GM12891 (cell line): ENCODE data around the gene SLC66A2.

Source experiments
- DNase-seq: peaks from one replicate; pipeline ENCODE4 v3.0.0; 2011; ENCODE audit warnings: low spot score; ENCODE audit not compliant: insufficient read length
- FAIRE-seq: peaks from 2 replicates; lab custom pipeline; 2011; peaks lifted over from hg19 to GRCh38; lab: Jason Lieb, UNC
- PAX5 ChIP-seq: IDR thresholded peaks from 2 replicates; pipeline ENCODE4 v1.6.1; 2011; ENCODE audit warnings: low read length, moderate library complexity, mild to moderate bottlenecking; ENCODE audit not compliant: insufficient read depth, severe bottlenecking
- POLR2A ChIP-seq: IDR thresholded peaks from 2 replicates; pipeline ENCODE4 v1.6.1; 2011; ENCODE audit warnings: low read depth, low read length, control low read depth
- POLR2AphosphoS5 ChIP-seq: IDR thresholded peaks from 2 replicates; pipeline ENCODE4 v1.6.1; 2011; ENCODE audit warnings: low read depth, low read length, control low read depth
- POU2F2 ChIP-seq: IDR thresholded peaks from 2 replicates; pipeline ENCODE4 v1.6.1; 2011; ENCODE audit warnings: low read depth, mild to moderate bottlenecking, control low read depth, low read length, moderate library complexity
- SPI1 ChIP-seq: IDR thresholded peaks from 2 replicates; pipeline ENCODE4 v1.6.1; 2011; ENCODE audit warnings: low read depth, low read length, control low read depth
- TAF1 ChIP-seq: IDR thresholded peaks from 2 replicates; pipeline ENCODE4 v1.6.1; 2011; ENCODE audit warnings: low read depth, low read length, control low read depth

Gene SLC66A2

DNA sequence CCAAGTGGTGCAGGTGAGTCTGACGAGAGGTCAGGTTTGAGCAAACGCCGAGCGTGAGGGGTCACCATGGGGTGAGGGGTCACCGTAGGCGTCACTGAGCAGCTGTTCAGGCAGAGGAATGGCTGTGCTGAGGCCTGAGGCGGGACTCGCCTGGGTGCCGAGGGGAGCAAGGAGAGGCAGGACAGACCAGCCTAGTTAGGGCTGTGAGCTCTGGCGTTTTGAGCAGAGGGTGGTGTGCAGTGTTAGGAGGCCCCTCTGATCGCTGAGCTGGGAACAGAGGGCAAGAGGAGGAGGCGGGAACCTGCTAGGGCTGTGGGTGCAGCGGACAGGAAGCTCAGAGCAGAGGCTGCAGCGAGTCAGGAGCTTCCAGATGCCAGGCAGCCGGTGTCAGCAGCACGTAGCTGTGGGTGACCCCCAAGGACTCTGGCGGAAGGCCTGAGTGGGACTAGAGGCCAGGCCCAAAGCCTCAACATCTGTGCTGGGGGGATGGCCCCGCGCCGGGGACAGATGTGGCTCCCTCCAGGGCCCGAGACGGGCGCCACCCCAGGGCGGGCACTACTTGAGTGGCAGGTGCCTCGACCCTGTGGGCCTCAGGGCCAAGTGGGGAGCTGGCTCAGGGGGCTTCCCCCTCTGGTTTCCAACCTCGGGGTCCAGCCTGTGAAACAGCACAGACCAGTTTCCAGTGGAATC lies 98.0 kb downstream of the SLC66A2 start:
- FAIRE-seq: no peak
- no peak for DNase-seq
- TF ChIP-seq POLR2A (no peak), POU2F2 (no peak), POLR2AphosphoS5 (no peak)

DNA sequence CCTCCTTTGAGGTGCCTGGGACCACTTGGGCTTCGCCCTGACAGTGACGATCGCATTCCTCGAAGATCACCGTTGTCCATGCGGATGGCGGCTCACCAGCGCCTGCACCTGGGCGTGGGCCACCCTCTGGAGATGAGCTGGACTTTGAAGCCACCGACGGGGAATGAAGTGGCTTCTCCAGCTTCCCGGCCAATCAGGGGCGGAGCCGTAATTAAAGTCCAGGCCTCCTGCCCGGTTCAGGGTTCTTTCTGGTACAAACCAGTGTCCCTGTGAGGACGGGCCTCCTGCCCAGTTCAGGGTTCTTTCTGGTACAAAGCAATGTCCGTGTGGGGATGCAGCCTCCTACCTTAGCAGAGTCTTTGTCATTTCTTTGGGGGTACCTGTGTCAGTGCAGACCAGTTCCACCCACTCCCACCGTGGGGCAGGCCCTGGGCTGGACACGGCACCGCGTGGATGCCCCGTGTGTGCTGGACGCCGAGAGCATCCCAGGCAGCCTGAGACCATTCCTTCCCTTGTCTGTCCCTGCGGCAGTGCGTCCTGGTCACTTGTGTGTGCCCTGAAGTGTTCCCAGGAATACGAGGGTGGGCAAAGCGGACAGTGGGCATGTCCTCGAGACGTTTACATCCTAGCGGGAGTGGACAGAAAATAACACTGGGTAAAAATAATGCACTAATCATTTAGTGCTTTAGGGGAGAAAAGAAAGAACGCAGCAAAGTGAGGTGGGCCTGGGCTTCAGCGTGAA lies 98.7 kb downstream of the SLC66A2 start:
- FAIRE-seq: no peak
- no peak for DNase-seq
- TF ChIP-seq POU2F2 (no peak), POLR2A (no peak), POLR2AphosphoS5 (no peak), SPI1 (no peak), TAF1 (no peak), PAX5 (no peak)
